Panc1 (cell line): ENCODE measurements around the gene CUTC.

Source experiments
- CTCF ChIP-seq: fragments of 450-650 bp; IDR thresholded peaks from 2 replicates; pipeline ENCODE4 v1.5.1; 2017; ENCODE audit warnings: mild to moderate bottlenecking
- POLR2AphosphoS5 ChIP-seq: IDR thresholded peaks from 2 replicates; pipeline ENCODE4 v1.6.1; 2012; ENCODE audit warnings: mild to moderate bottlenecking, low read depth, low read length, moderate library complexity

GRCh38 chr10:99695761-99696160 is 36.3 kb upstream of the CUTC start:
- TF ChIP-seq POLR2AphosphoS5 = no peak
- no peak for TF ChIP-seq CTCF
